ENCODE measurements around the gene TMPRSS11B.
"Not testable (repeated sequence)": the region's sequence is repeated elsewhere in the genome, so short reads cannot be mapped to it uniquely, and the experiment has no call there.

TMPRSS11B gene

DNA sequence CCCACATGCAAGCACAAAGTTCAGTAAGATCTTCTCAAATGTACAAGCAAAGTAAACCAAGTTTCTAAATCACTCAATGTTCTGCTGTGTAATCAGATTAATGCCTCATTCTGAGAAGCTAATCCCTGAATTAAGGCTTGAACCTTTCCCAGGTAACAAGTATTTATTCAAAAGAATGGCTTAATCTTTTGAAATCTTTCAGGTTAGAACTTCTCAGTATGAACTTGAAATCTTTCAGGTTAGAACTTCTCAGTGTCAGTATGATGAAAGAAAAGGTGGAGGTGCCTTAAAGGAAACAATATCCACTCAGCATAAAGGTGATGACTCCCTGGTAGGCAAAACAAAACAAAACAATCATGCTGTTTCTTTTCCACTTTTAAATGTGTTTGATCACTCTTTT is 29.0 kb downstream of the TMPRSS11B start:
- DNase-seq = no peak

DNA sequence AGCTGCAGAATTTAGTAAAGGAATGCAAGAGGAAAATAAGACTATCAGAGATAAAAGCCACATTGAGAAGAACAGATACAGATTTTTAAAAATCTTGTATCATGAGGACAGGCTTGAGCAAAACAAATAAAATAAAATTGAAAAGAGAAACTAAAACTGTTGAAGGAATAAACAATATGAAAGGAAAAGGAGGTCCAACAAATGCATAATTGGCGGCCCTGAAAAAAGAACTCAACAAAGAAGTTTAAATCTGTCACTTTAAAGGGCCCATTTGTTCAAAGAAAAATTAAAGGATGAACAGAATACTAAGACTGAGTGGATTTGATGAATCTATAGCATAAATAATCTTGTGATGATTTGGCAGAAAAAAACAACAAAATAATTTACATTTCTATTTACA is 36.5 kb downstream of the TMPRSS11B start:
- no peak for DNase-seq

DNA sequence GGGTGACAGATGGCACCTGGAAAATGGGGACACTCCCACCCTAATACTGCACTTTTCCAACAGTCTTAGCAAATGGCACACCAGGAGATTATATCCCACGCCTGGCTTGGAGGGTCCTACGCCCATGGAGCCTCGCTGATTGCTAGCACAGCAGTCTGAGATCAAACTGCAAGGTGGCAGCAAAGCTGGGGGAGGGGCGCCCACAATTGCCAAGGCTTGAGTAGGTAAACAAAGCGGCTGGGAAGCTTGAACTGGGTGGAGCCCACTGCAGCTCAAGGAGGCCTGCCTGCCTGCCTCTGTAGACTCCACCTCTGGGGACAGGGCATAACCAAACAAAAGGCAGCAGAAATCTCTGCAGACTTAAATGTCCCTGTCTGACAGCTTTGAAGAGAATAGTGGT is 51.2 kb downstream of the TMPRSS11B start:
- DNase-seq = not testable (repeated sequence)

DNA sequence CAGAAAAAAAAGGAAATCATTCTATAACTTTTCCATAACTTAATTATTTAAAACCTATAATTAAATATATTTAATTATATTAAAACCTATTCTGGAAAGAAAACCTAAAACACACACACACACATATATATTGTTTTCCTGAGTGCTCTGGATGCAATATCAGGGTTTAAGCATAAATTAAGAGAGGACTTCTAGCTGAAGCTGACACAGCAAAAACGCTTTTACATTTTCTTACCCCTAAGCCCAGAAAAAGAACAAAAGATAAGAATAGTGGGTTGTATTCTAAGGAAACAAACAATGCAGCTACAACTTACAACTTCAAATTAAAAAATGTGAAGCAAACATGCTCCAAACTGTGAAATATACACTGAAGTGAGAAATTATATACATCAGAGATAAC is 52.3 kb downstream of the TMPRSS11B start:
- DNase-seq = no peak

DNA sequence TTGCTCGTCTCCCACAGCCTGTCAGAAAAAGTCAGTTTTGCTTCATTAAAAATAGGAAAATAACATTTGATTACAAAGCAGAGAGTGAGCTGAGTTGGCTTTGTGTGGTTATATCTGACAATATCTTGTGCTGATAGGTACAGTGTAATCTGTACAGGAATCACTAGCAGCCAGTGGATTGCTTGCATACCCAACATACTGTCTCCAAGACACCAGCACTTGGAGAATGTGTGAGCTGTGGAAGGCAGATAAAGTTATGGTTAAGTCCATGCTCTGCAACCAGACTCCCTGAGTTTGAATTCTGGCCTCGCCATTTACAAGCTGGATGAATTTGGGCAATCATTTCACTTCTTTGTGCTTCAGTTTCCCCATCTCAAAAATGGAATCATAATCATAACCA is 58.3 kb downstream of the TMPRSS11B start:
- DNase-seq = no peak

DNA sequence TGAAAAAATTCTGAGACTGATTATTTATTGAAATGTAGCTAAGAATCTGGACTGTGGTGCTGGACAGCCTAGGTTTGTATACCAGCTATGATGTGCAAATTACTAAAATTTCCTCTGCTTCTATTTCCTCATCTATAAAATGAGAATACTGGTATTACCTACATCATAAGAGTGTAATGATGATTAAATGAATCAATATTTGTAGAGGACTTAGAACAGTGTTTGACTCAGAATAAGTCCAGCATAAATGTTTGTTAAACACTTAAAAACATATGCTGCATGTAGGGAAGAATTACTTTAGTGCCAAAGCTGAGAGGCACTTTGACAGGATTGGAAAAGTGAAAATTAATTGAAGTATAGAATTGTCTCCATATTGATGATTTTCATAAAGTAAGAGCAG is 60.6 kb downstream of the TMPRSS11B start:
- no peak for DNase-seq

DNA sequence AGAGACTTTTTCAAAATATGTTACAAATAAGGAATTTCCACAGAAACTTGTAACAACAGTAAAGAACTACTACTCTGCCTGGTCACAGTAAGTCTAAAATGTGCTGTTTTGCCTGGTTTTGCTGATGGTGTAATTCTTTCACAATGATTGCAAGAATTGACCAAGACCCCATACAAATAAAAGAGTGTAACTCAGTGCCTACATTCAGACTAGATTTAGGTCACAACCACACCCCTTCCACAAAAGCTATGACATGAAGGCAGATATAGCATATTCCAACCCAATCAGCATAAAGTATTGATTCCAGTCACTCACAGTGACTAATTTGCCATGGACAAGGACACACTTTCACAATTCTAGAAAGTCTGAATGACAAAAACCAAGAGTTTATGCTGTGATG is 62.1 kb downstream of the TMPRSS11B start:
- DNase-seq = no peak

DNA sequence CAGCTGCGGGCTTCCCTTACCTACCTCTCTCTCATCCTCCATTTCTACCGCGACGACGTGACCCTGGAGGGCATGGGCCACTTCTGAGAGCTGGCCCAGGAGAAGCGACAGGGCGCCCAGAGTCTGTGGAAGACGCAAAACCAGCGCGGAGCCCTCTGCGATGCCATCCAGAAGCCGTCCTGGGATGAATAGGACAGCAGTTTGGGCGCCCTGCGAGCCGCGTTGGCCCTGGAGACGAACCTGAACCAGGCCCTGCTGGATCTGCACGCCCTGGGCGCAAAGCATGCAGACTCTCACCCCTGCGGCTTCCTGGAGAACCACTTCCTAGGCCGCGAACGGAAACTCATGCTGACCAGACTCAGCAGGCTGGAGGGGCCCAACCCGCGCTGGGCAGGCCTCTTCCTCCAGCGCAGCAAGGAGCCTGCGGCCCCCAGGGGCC is 63.1 kb downstream of the TMPRSS11B start:
- DNase-seq = no peak

DNA sequence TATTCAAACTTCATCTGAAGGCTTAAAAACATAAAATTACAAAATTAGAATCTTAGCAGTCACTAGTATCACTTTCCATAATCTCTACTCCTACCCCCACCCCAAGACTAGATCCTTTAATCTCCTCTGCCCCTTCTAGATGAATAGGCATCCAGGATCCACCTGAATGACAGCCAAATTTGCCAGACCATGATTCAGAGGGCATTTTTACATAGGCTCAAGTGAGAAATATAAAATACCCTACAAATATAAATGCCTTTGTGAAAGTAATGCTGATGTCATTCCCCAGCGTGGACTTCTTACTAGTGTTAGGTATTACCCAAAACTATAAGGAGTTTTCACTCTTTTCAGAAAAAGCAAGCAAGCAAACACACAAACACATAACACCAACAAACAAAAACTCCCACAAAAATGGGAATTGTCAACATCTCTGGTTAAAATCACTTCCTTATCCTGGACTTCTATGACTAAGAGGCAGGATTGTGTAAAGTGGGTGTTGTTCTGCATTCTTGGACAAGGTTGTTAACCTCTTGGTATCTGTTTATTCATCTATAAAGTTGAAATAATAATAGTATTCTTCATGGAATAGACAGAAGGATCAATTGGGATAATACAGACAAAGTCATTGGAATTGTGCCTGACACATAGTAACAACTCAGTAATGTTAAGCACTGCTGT is 64.5 kb downstream of the TMPRSS11B start:
- no peak for DNase-seq

DNA sequence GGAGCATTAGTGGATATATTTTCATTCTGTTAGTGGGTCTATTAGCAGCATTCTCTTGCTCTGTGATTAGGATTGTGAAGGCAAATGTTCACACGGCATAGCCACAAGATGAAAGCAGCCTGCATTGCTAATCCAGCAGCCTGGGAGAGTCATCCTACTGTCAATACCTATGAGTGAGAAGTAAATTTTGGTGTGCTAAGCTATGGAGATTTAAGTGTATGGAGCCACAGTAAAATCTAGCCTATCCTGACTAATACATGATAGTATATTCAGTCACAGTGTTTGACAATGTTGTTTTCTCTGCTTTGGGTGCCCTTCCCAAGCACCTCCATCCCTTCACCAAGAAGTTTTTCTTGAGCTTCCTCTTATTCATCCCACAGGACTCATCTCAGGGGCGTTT is 68.6 kb downstream of the TMPRSS11B start:
- no peak for DNase-seq

Measured in stimulated activated CD4-positive, alpha-beta T cell treated with anti-CD3 and anti-CD28 coated beads, Interleukin-1b, Interleukin-23, amount 100 ng/mL, for 48 hours (primary cell).